T-helper 9 cell (primary cell): ENCODE results near the gene BIRC3.
A peak's percentile ranks its signal among the peaks of the same experiment; 100 is the strongest.
"Not testable (repeated sequence)": the region's sequence is repeated elsewhere in the genome, so short reads cannot be mapped to it uniquely, and the experiment has no call there.

Experiments
- DNase-seq: peaks from one replicate; pipeline ENCODE4 v3.0.0-alpha.2; 2020

BIRC3 gene

DNA sequence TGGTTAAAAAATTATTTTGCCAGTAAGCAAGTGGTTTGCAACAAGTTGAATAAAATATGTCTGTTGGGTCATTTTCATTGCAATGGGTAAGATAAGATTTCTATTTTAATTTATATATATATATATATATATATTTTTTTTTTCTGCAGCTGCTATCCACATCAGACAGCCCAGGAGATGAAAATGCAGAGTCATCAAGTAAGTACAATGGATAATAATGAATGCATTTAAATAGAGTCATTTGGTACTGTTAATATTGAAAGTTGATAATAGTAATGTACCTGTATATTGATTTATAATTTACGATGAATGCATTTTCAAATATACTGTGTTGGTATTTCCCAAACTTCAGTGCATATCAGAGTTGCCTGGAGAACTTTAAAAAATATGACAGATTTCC, 11.5 kb downstream of the BIRC3 start:
- no peak for DNase-seq

DNA sequence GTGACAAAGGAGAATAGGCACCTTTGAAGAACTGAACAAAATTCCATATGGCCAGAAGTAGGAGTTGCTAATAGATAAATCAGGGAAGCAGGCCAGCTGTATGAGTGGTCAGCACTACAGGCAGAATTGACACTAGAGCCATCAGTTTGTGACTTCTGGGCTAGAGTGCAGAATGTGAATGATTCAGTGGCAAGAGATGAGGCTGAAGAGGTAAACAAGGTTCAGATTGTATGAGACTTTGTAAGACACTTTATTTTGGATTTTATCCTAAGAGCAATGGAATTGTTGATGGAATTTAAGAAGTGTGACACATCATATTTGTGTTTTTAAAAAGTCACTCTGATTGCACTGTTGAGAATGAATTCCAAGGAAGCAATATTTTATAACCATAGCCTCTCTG, 12.9 kb downstream of the BIRC3 start:
- no peak for DNase-seq

DNA sequence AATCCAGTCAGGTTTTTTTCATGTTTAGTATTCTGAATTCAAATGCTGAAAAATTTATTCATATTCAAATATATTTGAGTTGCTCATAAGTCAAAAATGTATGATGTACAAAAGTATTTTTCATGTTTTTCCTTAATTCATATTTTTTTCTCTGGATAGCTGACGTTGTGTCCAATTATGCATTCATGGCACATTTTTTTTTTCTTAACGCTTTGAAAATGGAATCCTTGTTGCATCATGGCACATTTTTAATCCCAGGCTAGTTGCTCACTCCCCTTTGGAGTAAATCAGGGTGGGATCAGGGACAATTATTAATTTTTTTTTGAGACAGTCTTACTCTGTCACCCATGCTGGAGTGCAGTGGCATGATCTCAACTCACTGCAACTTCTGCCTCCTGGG, 14.1 kb downstream of the BIRC3 start:
- no peak for DNase-seq

DNA sequence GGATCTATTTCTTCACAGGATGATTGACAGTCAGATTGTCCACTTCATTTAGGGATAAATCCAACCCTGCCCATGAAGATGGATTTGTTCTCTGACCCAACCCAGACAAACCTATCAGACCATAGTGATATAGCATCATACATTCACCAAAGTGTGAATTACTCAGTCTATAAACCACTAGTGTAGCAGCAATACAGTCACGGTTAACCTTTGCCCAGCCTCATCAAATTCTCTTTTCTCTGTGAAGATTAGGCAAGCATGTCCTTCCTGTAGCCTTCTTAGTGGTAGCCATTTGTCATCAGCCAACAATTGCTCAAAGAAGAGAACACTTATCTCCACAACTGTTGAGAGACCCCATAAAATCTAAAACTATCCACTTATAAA, 15.3 kb downstream of the BIRC3 start:
- no peak for DNase-seq

DNA sequence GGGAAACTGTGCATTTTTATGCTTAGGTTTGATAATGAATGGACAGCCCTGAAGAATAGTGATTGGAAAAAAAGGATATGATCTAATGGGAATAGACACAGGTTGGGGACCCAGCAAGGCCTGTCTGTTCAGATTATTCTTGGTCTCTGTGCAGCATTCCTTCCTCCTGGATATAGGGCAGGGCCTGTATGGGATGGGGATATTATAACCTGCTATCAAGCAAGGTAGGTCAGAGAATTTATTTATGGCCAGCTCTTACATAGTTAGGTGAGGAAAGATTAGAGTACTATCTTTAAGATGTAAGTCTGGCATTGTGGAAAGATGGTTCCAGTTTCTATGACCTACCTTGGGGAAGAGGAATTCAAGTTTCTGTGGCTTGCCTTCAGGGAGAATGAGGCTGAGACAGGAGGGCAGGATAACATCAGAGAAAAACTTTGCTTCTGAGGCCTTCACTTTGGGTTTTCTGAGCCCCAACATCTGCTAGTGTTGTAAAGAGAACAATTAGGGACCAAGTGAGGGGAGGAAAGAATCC, 21.3 kb downstream of the BIRC3 start:
- DNase-seq = no peak

DNA sequence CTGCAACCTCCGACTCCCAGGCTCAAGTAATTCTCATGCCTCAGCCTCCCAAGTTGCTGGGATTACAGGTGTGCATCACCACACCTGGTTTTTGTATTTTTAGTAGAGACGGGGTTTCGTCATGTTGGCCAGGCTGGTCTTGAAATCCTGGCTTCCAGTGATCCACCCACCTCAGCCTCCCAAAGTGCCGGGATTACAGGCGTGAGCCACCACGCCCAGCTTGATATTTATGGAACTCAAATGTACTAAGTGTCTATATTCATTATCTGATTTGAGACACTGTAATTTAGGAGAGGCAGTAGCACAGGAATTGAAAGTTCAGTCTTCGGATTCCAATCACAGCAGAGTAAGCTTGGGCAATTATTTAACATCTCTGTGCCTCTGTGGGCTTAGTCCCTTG, 24.0 kb downstream of the BIRC3 start:
- DNase-seq = not testable (repeated sequence)

DNA sequence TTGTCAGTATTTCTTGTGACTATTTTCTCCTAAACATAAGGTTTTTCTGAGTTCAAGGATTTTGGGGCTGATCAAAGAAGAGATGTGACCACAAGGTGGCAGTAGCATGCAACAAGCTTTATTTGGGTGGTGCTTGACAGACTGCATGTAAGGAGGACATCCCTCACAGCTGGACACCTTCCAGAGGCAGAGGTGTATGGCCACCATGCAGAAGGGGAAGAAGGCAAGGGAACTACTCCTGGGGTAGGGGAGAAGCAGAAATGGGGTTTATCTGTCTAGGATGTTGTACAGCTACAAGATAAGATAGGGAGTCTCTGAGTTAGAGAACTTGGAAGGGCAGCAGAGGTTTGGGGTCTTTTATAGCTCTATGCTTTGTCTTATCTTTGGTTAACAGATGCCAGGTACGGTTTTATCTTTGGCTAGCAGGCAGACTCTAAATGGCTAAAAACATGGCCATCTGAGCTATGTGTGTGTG, 24.6 kb downstream of the BIRC3 start:
- peak; percentile 58 for DNase-seq

DNA sequence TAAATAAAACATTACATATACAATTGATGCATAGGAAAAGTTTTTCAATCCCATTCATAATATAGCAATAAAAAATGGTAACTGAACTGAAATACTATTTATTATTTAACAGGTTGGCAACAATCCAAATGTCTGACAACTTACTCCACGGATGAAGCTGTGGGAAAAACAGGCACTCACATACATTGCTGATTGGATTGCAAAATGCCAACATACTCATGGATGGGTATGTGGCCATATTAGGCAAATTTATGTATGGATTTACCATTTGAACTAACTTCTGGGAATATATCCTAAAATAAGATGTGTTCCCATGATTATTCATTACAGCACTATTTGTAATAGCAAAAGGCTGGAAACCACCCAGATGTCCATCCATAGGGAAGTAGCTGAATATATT, 26.5 kb downstream of the BIRC3 start:
- DNase-seq = no peak

DNA sequence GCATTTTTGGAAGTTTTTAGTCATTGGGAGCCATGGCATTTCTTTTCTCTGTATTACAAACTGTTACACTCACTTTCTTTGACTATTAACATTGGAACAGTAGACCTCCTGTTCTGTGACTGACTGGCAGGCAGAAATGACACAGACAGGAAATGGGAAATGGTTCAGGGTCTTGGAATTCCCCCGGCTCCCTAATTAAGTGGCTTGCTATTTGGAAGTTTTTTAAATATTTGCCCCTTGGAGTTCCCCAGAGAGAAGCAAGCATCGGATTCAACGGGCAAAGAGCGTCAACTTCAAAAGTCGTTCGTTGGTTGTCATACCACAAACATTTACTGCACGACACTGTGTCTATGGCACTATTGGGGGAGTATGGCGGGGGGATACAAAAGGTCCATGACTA, 28.6 kb downstream of the BIRC3 start:
- DNase-seq = peak; percentile 10

DNA sequence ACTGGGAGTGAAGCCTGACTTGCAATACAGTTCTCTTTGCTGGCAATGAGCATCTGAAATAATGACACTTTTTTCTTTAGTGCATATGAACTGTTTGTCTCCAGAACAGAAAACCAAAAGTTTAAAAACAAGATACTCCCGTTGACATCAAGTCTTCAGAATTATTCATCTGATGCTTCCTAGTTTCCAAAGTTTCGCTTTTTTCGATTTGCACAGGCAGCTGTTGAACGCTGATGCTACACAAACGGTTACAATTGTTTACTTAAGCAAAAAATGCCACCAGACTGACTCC, 29.1 kb downstream of the BIRC3 start:
- no peak for DNase-seq

DNA sequence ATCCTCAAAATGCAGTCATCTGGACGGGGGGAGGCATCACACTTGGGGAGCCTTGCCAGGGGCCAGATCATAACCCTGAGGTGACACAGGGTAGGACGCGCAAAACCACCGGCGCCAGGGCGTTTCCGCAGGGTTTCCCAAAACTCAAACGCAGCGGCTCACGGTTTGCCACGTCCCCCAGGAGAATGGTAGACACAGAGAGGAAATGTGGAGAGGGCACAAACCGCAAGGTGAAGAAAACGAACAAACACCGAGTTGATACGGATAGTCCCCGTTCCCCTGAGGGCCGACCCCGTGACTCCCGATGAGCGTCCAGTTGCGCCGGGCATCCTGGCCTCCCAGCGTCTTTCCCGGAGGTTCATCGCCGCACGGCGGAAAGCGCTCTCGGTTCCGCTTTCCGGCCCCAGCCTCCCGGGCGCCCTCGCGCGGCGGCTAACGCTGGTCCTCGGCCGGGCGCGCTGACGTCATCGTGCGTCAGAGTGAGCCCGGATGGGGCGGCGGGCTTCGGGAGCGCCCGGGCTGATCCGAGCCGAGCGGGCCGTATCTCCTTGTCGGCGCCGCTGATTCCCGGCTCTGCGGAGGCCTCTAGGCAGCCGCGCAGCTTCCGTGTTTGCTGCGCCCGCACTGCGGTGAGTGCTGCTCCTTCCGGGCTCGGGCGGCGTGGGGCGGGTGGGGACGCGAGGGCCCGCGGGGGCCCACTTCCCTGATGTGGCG, 29.6 kb downstream of the BIRC3 start, which contains the start of gene BIRC2:
Gene BIRC2, plus strand, starts transcription at position 467 of the 714 bp plus-strand sequence. CDS start 2,641 bp downstream, outside the sequence.
- DNase-seq = peak; percentile 95

DNA sequence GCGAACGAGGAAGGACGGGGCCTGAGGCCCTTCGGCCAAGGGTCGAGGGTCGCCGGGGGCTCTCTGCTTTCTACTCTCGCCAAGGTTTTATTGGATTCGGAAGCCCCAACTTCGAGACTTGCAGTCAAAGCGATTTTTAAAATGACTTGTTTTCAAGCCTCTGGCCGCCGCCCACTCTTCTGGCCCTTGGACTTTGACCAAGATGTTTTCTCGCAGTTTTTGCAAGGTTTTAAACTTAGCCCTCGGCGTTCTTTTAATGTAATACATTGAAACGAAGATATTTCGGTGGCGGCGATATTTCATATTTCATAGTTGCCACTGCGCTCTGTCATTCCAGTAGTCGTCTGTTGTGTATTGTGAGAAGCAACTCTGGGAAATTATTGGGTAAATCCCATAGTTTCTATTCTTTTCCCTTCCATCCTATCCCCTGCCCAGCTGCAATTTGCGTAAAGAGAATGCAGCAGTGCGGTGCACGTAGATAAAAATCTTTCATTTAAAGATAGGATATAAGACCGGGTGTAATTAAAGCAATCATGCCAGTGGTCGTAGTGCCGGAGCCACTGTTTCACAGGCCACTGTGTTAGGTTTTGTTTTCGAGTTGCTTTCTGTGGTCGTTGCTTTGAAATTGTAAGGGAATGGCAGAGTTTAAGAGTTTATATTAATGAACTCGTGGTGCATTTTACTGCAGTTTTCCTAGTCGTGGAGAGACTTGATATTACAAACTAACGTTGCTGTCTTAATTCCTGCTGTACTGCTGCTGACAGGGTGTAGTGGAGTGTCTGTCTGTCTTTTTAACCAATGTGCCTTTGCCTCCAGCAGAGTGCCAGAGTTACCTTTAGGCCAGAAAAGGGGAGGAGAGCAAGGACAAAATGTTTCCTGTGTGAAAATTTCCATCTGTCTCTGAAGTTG, 30.4 kb downstream of the BIRC3 start:
- no peak for DNase-seq

DNA sequence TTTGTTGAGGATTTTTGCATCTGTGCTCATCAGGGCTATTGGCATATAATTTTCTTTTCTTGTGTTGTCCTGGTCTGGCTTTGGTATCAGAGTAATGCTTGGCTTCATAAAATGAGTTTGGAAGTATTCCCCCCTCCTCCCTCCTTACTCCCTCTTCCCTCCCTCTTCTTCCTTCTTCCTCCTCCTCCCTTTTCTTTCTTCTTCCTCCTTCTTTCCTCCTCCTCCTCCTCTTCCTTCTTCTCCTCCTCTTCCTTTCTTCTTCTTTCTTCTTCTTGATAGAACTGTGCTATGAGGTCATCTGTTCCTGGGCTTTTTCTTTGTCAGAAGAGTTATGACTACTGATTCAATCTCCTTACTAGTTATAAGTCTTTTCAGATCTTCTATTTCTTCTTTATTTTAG, 39.8 kb downstream of the BIRC3 start:
- no peak for DNase-seq

DNA sequence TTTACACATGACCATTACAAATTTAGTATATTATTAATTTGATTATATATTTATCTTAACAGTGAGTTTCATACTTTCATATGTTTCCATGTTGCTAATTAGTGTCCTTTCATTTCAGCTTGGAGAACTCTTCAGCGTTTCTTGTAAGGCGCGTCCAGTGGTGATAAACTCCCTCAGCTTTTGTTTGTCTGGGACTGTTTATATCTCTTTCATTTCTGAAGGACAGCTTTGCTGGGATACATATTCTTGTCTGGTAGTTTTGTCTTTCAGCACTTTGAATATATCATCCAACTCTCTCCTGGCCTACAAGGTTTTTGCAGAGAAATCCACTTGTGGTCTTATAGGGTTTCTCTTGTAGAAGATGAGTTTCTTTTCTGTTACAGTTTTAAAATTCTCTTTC, 42.1 kb downstream of the BIRC3 start:
- no peak for DNase-seq

DNA sequence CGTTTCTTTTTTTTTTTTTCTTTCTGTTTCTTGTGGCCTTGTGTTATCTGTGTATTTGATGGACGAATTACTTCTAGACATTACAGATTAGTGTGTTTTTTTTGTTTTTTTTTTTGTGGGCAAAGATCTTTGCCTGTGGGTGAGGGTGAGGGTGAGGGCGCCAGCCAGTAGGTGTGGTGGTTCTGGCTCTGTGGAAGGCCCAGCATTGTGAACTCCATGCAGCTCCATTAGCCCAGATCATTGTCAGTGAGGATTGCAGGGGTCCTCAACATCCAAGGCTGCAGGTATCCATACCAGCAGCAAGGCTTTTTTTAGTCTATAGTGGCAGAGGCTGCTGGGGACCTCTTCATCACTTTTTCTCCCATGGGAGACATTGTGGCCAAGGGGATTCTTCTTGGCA, 43.4 kb downstream of the BIRC3 start:
- DNase-seq = no peak

DNA sequence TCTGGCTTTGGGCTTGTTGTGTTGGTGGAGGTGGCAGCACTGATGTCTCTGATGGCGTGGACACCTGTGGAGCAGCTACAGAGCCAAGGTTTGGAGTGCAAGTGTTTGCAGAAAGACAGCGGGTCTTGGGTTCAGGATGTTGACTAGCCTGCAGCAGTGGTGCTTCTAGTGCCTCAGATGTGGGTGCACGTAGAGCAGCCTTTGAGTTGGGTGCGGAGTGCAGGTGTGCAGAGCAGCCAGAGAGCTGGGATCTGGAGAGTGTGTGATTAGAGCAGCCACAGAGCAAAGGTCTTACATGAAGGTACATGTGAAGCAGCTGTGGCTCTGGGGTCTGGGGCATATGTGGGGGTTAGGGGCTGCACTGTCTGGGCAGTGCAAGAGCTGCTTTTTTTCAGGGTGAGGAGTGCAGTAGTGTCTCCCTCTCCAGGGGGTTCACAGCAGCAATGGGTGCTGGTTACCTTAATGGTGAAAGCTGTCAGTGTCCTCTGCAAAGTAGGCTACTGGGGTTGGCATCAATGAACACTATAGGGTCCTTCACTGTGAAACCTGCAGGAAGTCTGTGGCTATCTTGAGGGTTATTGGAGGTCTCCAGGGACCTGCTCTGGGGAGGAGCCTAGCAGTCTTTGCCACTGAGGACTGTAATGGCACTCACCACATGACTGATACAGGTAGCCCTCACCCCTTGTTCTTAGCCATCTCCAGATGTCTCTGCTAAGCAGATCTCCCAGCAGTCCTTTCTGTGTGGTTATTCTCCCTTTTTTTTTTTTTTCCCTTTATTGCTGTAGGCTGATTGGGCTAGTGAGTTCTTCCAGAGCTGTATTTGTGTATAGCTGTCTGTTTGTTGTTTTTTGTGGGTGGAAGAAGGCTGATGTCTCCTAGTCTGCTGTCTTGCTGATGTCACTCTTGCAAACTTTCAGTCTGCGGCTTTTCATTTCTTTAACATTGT, 44.1 kb downstream of the BIRC3 start:
- DNase-seq = peak; percentile 9

DNA sequence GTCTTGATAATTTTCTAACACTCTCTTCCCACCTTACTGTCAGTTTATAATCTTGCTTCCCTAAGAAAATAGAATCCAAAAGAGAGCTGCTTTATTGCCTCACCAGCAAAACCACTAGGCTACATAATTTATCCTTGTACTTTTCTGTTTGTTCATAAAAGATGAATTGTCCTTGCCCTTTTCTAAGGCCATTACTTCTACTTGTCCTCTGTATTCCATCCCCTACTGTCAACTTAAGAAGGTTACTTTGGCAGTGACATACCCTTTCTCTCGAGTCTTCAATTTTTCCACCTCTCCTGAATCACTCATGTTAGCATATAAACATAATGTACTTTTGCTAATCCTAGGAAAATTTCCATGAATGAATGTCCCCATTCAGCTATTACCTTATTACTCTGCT, 47.7 kb downstream of the BIRC3 start:
- DNase-seq = no peak

DNA sequence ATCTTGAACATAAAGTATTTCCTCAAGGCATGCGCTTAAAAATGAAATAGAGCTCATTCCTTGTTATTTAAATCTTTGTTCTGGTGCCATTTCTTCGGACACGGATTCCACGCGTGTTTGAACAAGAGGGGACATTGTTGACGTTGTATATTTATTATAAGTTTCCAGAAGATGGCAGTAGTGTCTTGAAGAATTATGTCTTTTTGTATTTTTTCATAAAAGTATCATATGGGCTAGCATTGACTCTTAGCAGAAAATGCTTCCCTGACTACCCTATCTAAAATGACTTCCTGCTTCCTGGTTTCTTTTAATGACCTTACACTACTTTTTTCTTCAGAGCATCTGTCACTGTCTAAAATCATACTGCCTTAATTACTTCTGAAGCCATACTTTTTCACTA, 50.1 kb downstream of the BIRC3 start:
- DNase-seq = no peak

DNA sequence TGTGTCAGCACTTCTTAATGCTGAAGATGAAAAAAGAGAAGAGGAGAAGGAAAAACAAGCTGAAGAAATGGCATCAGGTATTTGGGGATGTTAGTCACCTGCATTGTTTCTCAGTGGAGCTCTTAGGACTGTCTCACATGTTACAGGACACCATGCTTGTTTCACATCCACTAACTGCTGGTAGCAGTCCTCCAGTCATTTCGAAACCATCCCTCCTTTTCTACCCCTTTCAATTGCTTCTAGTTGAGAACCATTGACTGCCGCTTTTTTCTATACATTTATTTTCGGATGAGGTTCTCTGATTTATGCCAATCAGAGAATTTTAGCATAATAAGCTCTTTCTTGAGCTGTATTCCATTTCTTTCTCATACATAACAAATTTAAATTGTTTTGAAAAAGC, 51.2 kb downstream of the BIRC3 start:
- DNase-seq = no peak

DNA sequence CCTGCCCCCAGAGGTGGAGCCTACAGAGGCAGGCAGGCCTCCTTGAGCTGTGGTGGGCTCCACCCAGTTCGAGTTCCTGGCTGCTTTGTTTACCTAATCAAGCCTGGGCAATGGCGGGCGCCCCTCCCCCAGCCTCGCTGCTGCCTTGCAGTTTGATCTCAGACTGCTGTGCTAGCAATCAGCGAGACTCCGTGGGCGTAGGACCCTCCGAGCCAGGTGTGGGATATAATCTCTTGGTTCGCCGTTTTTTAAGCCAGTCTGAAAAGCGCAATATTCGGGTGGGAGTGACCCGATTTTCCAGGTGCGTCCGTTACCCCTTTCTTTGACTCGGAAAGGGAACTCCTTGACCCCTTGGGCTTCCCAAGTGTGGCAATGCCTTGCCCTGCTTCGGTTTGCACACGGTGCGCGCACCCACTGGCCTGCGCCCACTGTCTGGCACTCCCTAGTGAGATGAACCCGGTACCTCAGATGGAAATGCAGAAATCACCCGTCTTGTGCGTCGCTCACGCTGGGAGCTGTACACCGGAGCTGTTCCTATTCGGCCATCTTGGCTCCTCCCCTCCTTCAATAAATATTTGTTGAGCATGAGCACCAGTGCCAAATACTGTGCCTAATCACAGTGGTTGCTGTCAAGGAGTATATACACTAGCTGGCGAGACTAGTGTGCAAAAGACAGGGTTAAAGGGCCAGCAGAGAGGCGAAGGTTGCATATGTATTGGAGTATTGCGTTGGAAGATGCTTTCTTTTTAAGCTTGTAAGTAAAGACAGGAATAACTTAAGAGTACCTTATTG, 57.5 kb downstream of the BIRC3 start:
- not testable (repeated sequence) for DNase-seq

DNA sequence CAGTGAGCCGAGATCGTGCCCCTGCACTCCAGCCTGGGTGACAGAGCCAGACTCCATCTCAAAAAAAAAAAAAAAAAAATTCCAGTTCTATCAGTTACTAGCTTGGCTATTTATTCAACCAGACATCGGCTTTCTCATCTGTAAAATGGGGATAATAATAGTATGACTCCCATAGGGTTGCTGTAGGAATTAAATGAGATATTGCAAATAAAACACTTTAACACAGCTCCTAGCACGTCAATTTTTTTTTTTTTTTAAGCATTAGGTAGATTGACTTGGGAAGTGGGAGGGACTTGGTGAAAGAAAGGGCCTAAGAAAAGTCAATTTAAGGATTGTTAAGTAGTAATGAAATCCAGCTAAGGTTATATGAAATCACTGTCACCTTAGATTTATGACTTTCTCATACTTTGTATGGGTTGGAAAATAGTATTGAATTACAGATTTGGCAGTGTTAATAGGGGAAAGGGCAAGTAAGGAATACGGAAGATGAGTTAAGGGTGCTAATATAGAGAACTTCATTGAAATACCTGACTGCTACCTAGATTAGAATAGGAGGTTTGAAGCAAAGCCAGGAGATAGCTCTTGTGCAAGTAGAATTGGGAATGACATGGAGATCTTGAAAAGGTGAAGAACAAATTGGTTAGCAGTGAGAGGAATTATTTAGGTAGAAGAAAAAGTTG, 58.6 kb downstream of the BIRC3 start:
- DNase-seq = no peak
